H1 (cell line): ENCODE measurements around the gene EBF3. TPM values are rescaled to one million over a fixed set of nuclear protein-coding genes. Genes with fewer than 3 reads are reported as not detected.

ENCODE experiments used
- CBX8 ChIP-seq: fragments of 300-800, 300-1000 bp; sonication (generic); IDR thresholded peaks from 2 replicates; pipeline ENCODE4 v1.7.1; 2016; ENCODE audit warnings: low read depth, low read length, borderline replicate concordance
- EP300 ChIP-seq, 2 experiments: IDR thresholded peaks; 1 replicate in 1 of 2; 2 replicates in 1 of 2; pipeline ENCODE4 v1.6.1; 2011 to 2012; ENCODE audit warnings: low read depth in 2 of 2, low read length in 2 of 2, mild to moderate bottlenecking in 2 of 2, borderline replicate concordance in 1 of 2, inconsistent platforms in 1 of 2, moderate library complexity in 1 of 2
- FOSL1 ChIP-seq: IDR thresholded peaks from 2 replicates; pipeline ENCODE4 v1.6.1; 2011; ENCODE audit warnings: mild to moderate bottlenecking, low read depth, low read length, moderate library complexity; ENCODE audit not compliant: insufficient read depth
- GABPA ChIP-seq: IDR thresholded peaks from 2 replicates; pipeline ENCODE4 v1.6.1; 2011; ENCODE audit warnings: mild to moderate bottlenecking, low read length, moderate library complexity, borderline replicate concordance; ENCODE audit not compliant: insufficient read depth
- JUN ChIP-seq: IDR thresholded peaks from 2 replicates; pipeline ENCODE4 v1.6.1; 2011; ENCODE audit warnings: low read depth, mild to moderate bottlenecking, improper control_type of control experiment, low read length
- POU5F1 ChIP-seq: IDR thresholded peaks from 2 replicates; pipeline ENCODE4 v1.6.1; 2011; ENCODE audit warnings: low read depth, mild to moderate bottlenecking, low read length, moderate library complexity
- RAD21 ChIP-seq, 2 experiments: IDR thresholded peaks in 1 of 2; conservative IDR thresholded peaks in 1 of 2; 2 replicates each; pipeline ENCODE4 v1.6.1; 2011; ENCODE audit warnings: low read depth in 2 of 2, low read length in 2 of 2, improper control_type of control experiment in 1 of 2, inconsistent platforms in 1 of 2, mild to moderate bottlenecking in 1 of 2, moderate library complexity in 1 of 2
- RFX5 ChIP-seq: IDR thresholded peaks from 2 replicates; pipeline ENCODE4 v1.6.1; 2011; ENCODE audit warnings: low read depth, low read length, improper control_type of control experiment, borderline replicate concordance
- RNF2 ChIP-seq: fragments of 200-900, 300-1000 bp; sonication (generic); IDR thresholded peaks from 2 replicates; pipeline ENCODE4 v1.7.1; 2016; ENCODE audit warnings: borderline replicate concordance, low read depth, mild to moderate bottlenecking, antibody characterized with exemption, low read length; ENCODE audit not compliant: poor library complexity, severe bottlenecking; ENCODE audit errors: missing control alignments
- SIRT6 ChIP-seq: IDR thresholded peaks from one replicate; pipeline ENCODE4 v1.7.1; 2012; ENCODE audit warnings: low read length, inconsistent platforms
- SP1 ChIP-seq: IDR thresholded peaks from 2 replicates; pipeline ENCODE4 v1.6.1; 2011; ENCODE audit warnings: low read depth, low read length
- SP2 ChIP-seq: IDR thresholded peaks from 2 replicates; pipeline ENCODE4 v1.6.1; 2012; ENCODE audit warnings: mild to moderate bottlenecking, low read length, inconsistent platforms
- SUZ12 ChIP-seq: fragments of 200-600 bp; sonication (generic); IDR thresholded peaks from 2 replicates; pipeline ENCODE4 v1.6.1; 2012; ENCODE audit warnings: mild to moderate bottlenecking, inconsistent platforms, low read length, moderate library complexity, mixed read lengths
- polyA plus RNA-seq, 7 experiments: library from polyadenylated mRNA; depleted of rRNA in 3 of 7; stranded (reverse) in 5 of 7; unstranded in 2 of 7; fragments of >200 nt in 5 of 7; fragments of 200-250 nt in 2 of 7; gene quantifications; 1 replicate in 5 of 7; 2 replicates in 1 of 7; 4 replicates in 1 of 7; pipeline versions ENCODE4 v1.2.1 to v1.2.3, GENCODE V29; 2011 to 2013; ENCODE audit warnings: missing spikeins in 2 of 7, mixed read lengths in 2 of 7
- total RNA-seq: library from RNA; stranded (reverse); fragmentation: NEBNext Ultra II Directional; extraction: Animal tissue kit (Norgen Biotek cat#: 25700); gene quantifications from 2 replicates; pipeline ENCODE4 v1.2.1, GENCODE V29; 2021
- TF ChIP-seq, protein P1 (sequence below): IDR thresholded peaks from 2 replicates; pipeline ENCODE4 v1.6.1; 2011; ENCODE audit warnings: low read length, improper control_type of control experiment
- TF ChIP-seq, protein P2 (sequence below): IDR thresholded peaks from 2 replicates; pipeline ENCODE4 v1.6.1; 2011; ENCODE audit warnings: low read depth, mild to moderate bottlenecking, low read length; ENCODE audit not compliant: insufficient read depth

EBF3 gene
- total and polyA plus RNA-seq, 2 of the 8 experiments (the other 6 are each of a cell fraction or from before 2014, with no cell fraction given), result 0.08 to 0.26 TPM

DNA sequence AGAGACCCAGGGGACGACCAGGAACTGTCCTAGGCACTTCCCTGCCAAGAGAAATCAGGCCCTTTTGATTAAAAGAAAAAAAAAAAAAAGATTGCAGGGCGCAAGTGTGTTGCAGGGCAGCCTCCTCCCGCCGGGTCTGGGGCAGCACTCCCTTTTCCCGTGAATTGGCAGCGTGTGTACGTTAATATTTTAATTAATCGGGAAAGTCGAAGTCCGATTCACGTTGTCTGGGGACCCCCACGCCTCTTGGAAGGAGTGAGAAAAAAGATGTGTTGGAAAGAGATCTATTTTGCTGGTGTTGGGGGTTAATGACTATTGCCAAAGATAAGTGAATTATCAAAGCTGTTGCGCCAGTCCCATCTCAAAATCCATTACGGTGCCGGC lies 1.3 kb upstream of the EBF3 start (continued):
- TF ChIP-seq RNF2 (peak; percentile 45), SP1 (no peak), SUZ12 (peak; percentile 96), CBX8 (no peak), EP300 (IDR thresholded peaks at IDR 0.05; ENCODE audit: borderline replicate concordance in 1 of 2, low read depth in 2 of 2, low read length in 2 of 2) (no peak), FOSL1 (no peak), RAD21 (IDR thresholded peaks at IDR 0.05 in 1 of 2, conservative IDR thresholded peaks at IDR 0.05 in 1 of 2; ENCODE audit: low read depth in 2 of 2, low read length in 2 of 2) (no peak), JUN (no peak), GABPA (no peak), SIRT6 (no peak), SP2 (no peak), RFX5 (no peak), POU5F1 (no peak)
- TF ChIP-seq, protein P1, sequence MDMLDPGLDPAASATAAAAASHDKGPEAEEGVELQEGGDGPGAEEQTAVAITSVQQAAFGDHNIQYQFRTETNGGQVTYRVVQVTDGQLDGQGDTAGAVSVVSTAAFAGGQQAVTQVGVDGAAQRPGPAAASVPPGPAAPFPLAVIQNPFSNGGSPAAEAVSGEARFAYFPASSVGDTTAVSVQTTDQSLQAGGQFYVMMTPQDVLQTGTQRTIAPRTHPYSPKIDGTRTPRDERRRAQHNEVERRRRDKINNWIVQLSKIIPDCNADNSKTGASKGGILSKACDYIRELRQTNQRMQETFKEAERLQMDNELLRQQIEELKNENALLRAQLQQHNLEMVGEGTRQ, result no peak
- TF ChIP-seq, protein P2, sequence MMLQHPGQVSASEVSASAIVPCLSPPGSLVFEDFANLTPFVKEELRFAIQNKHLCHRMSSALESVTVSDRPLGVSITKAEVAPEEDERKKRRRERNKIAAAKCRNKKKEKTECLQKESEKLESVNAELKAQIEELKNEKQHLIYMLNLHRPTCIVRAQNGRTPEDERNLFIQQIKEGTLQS, result no peak
